Right atrium auricular region (tissue), 2 donors: Measurements from ENCODE around the gene LACC1. TPM values are rescaled to one million over a fixed set of nuclear protein-coding genes. Genes with fewer than 3 reads are reported as not detected.

Experiments
- DNase-seq: peaks from one replicate; pipeline ENCODE4 v3.0.0-alpha.2; 2019; ENCODE audit warnings: low spot score
- H3K27ac ChIP-seq, 2 donors: fragments of 200-600 bp; sonication (generic); 1 replicate in 1 of 2; 2 replicates in 1 of 2; pipeline ENCODE4 v1.5.1; 2016 to 2019
- H3K27me3 ChIP-seq, 2 donors: fragments of 200-600 bp; sonication (generic); one replicate each; pipeline versions ENCODE4 v1.5.1 to v1.6.0; 2017 to 2019
- H3K36me3 ChIP-seq: fragments of 200-600 bp; sonication (generic); one replicate; pipeline ENCODE4 v1.5.1; 2016
- H3K4me1 ChIP-seq, 2 donors: fragments of 200-600 bp; sonication (generic); one replicate each; pipeline versions ENCODE4 v1.5.1 to v1.6.0; 2017 to 2019
- H3K4me3 ChIP-seq, 2 donors: fragments of 200-600 bp; sonication (generic); 1 replicate in 1 of 2; 2 replicates in 1 of 2; pipeline ENCODE4 v1.5.1; 2017 to 2019; ENCODE audit warnings: mild to moderate bottlenecking in 1 of 2, moderate library complexity in 1 of 2
- H3K9me3 ChIP-seq, 2 donors: fragments of 200-600 bp; sonication (generic); one replicate each; pipeline ENCODE4 v1.5.1; 2019
- CTCF ChIP-seq, 2 donors: fragments of 200-600 bp; sonication (generic); IDR thresholded peaks; one replicate each; pipeline ENCODE4 v1.5.1; 2019; ENCODE audit warnings: antibody characterized with exemption in 2 of 2
- total RNA-seq, 2 donors: library from RNA; depleted of rRNA; stranded (reverse); fragments of >200 nt; gene quantifications; one replicate each; pipeline ENCODE4 v1.1.0, GENCODE V29; 2016

Gene LACC1
- total RNA-seq, 2 donors from 2014 or later, result 4.7 to 6.0 TPM

GRCh38 chr13:43848001-43848649 lies 31.6 kb upstream of the LACC1 start:
- DNase-seq, result no peak
- Histone ChIP-seq H3K36me3 (no peaks in the 10 kb centered on the region), H3K27ac (no peak overlapping the region), H3K27me3 (no peaks in the 10 kb centered on the region), H3K4me3 (no peak overlapping the region), H3K9me3 (peaks cover 8 to 33% of the 10 kb centered on the region in 2 donors), H3K4me1 (no peaks in the 10 kb centered on the region)
- no peak for TF ChIP-seq CTCF (IDR thresholded peaks at IDR 0.05)

- Histone ChIP-seq H3K36me3 (no peaks in the 10 kb centered on the region), H3K4me1 (no peaks in the 10 kb centered on the region), H3K9me3 (peaks cover 8 to 45% of the 10 kb centered on the region in 2 donors), H3K27ac (no peak overlapping the region), H3K4me3 (no peak overlapping the region), H3K27me3 (no peaks in the 10 kb centered on the region)
- DNase-seq, result no peak
- no peak for TF ChIP-seq CTCF (IDR thresholded peaks at IDR 0.05)
Observed at GRCh38 chr13:43850873-43851272, 28.8 kb upstream of the LACC1 start.

- TF ChIP-seq CTCF (IDR thresholded peaks at IDR 0.05), result no peak
- Histone ChIP-seq H3K4me1 (no peaks in the 10 kb centered on the region), H3K9me3 (peaks cover 8 to 45% of the 10 kb centered on the region in 2 donors), H3K27ac (no peak overlapping the region), H3K27me3 (no peaks in the 10 kb centered on the region), H3K4me3 (no peak overlapping the region), H3K36me3 (no peaks in the 10 kb centered on the region)
- no peak for DNase-seq
Observed at GRCh38 chr13:43852923-43853404, 26.7 kb upstream of the LACC1 start.

GRCh38 chr13:43861863-43862262 lies 17.8 kb upstream of the LACC1 start:
- H3K4me3 ChIP-seq, result no peak overlapping the region
- no peak for TF ChIP-seq CTCF (IDR thresholded peaks at IDR 0.05)

GRCh38 chr13:43864921-43865320 lies 14.8 kb upstream of the LACC1 start:
- no peaks in the 10 kb centered on the region for H3K4me1 ChIP-seq
- H3K9me3 ChIP-seq, result no peaks in the 10 kb centered on the region
- H3K36me3 ChIP-seq, result no peaks in the 10 kb centered on the region
- H3K27me3 ChIP-seq, result no peaks in the 10 kb centered on the region
- H3K27ac ChIP-seq, result no peak overlapping the region
- DNase-seq, result no peak
- no peak for TF ChIP-seq CTCF (IDR thresholded peaks at IDR 0.05)
- no peak overlapping the region for H3K4me3 ChIP-seq

More at GRCh38 chr13:43861863-43862262, 17.8 kb upstream of the LACC1 start:
- no peak for DNase-seq
- no peaks in the 10 kb centered on the region for H3K27me3 ChIP-seq
- no peaks in the 10 kb centered on the region for H3K36me3 ChIP-seq
- no peaks in the 10 kb centered on the region for H3K9me3 ChIP-seq
- no peaks in the 10 kb centered on the region for H3K4me1 ChIP-seq
- H3K27ac ChIP-seq, result no peak overlapping the region

- no peak overlapping the region for H3K27ac ChIP-seq
- no peaks in the 10 kb centered on the region for H3K27me3 ChIP-seq
- H3K4me1 ChIP-seq, result no peaks in the 10 kb centered on the region
- no peaks in the 10 kb centered on the region for H3K36me3 ChIP-seq
- H3K9me3 ChIP-seq, result no peaks in the 10 kb centered on the region
- no peak overlapping the region for H3K4me3 ChIP-seq
- TF ChIP-seq CTCF (IDR thresholded peaks at IDR 0.05), result no peak
- DNase-seq, result no peak
Observed at GRCh38 chr13:43865892-43866291, 13.8 kb upstream of the LACC1 start.
